H9 (cell line): ENCODE data around the gene CLPTM1L. TPM values are rescaled to one million over a fixed set of nuclear protein-coding genes. Genes with fewer than 3 reads are reported as not detected.

ENCODE experiments used
- DNase-seq: peaks from one replicate; pipeline ENCODE4 v3.0.0-alpha.2; 2017
- H2AFZ ChIP-seq: one replicate; pipeline ENCODE4 v1.6.1; 2013; ENCODE audit warnings: mild to moderate bottlenecking, low read length, control low read depth, moderate library complexity
- H2AK5ac ChIP-seq: 2 replicates; pipeline ENCODE4 v1.6.1; 2013; ENCODE audit warnings: low read length, control low read depth, mixed read lengths; ENCODE audit not compliant: insufficient read length
- H2BK120ac ChIP-seq: one replicate; pipeline ENCODE4 v1.6.1; 2013; ENCODE audit warnings: low read depth, mild to moderate bottlenecking, low read length, control low read depth, inconsistent platforms; ENCODE audit not compliant: poor library complexity, severe bottlenecking
- H2BK12ac ChIP-seq: 2 replicates; pipeline ENCODE4 v1.6.1; 2013; ENCODE audit warnings: low read length, control low read depth, mixed read lengths, low read depth; ENCODE audit not compliant: insufficient read length
- H2BK15ac ChIP-seq: 2 replicates; pipeline ENCODE4 v1.6.1; 2013; ENCODE audit warnings: low read depth, low read length, control low read depth
- H2BK20ac ChIP-seq: one replicate; pipeline ENCODE4 v1.6.1; 2013; ENCODE audit warnings: low read depth, mild to moderate bottlenecking, low read length, control low read depth, inconsistent platforms; ENCODE audit not compliant: poor library complexity, severe bottlenecking
- H2BK5ac ChIP-seq: 2 replicates; pipeline ENCODE4 v1.6.1; 2013; ENCODE audit warnings: low read length, control low read depth, mixed read lengths; ENCODE audit not compliant: insufficient read length
- H3K14ac ChIP-seq: 2 replicates; pipeline ENCODE4 v1.6.1; 2013; ENCODE audit warnings: low read length, control low read depth; ENCODE audit not compliant: insufficient read depth
- H3K18ac ChIP-seq: 2 replicates; pipeline ENCODE4 v1.6.1; 2013; ENCODE audit warnings: low read depth, mild to moderate bottlenecking, mixed read lengths, low read length, control low read depth; ENCODE audit not compliant: insufficient read length
- H3K23ac ChIP-seq: 2 replicates; pipeline ENCODE4 v1.6.1; 2013; ENCODE audit warnings: low read length, control low read depth, mixed read lengths, low read depth; ENCODE audit not compliant: insufficient read length
- H3K23me2 ChIP-seq: 2 replicates; pipeline ENCODE4 v1.6.1; 2013; ENCODE audit warnings: low read depth, mild to moderate bottlenecking, mixed read lengths, low read length, control low read depth; ENCODE audit not compliant: insufficient read length, poor library complexity, severe bottlenecking
- H3K27ac ChIP-seq: 2 replicates; pipeline ENCODE4 v1.5.1; 2013; ENCODE audit warnings: low read length, control low read depth, mixed read lengths, low read depth; ENCODE audit not compliant: insufficient read length
- H3K27me3 ChIP-seq: 2 replicates; pipeline ENCODE4 v1.6.1; 2013; ENCODE audit warnings: low read length, control low read depth, inconsistent platforms; ENCODE audit not compliant: insufficient read depth
- H3K4ac ChIP-seq: 2 replicates; pipeline ENCODE4 v1.6.1; 2013; ENCODE audit warnings: low read depth, mild to moderate bottlenecking, control low read depth, inconsistent platforms, low read length, moderate library complexity
- H3K4me1 ChIP-seq: 2 replicates; pipeline ENCODE4 v1.6.1; 2013; ENCODE audit warnings: low read length, control low read depth, inconsistent platforms; ENCODE audit not compliant: insufficient read depth
- H3K4me2 ChIP-seq: 2 replicates; pipeline ENCODE4 v1.6.1; 2013; ENCODE audit warnings: low read length, control low read depth, mixed read lengths; ENCODE audit not compliant: insufficient read length, insufficient read depth
- H3K56ac ChIP-seq: 2 replicates; pipeline ENCODE4 v1.6.1; 2013; ENCODE audit warnings: low read depth, mild to moderate bottlenecking, mixed read lengths, low read length, control low read depth; ENCODE audit not compliant: insufficient read length
- H3K79me1 ChIP-seq: 2 replicates; pipeline ENCODE4 v1.6.1; 2013; ENCODE audit warnings: low read depth, mild to moderate bottlenecking, moderate library complexity, low read length, control low read depth, inconsistent platforms; ENCODE audit not compliant: insufficient read depth, poor library complexity, severe bottlenecking
- H3K79me2 ChIP-seq: 2 replicates; pipeline ENCODE4 v1.6.1; 2013; ENCODE audit warnings: low read length, control low read depth, inconsistent platforms; ENCODE audit not compliant: insufficient read depth
- H3K9ac ChIP-seq: 2 replicates; pipeline ENCODE4 v1.6.1; 2013; ENCODE audit warnings: low read length, control low read depth, mixed read lengths; ENCODE audit not compliant: insufficient read length; ENCODE audit errors: extremely low read depth
- H3K9me3 ChIP-seq: one replicate; pipeline ENCODE4 v1.6.1; 2013; ENCODE audit warnings: low read depth, low read length, inconsistent platforms; ENCODE audit not compliant: control insufficient read depth
- H3T11ph ChIP-seq: one replicate; pipeline ENCODE4 v1.6.1; 2013; ENCODE audit warnings: mild to moderate bottlenecking, low read length, control low read depth, inconsistent platforms
- H4K20me1 ChIP-seq: one replicate; pipeline ENCODE4 v1.6.1; 2013; ENCODE audit not compliant: control insufficient read depth, insufficient read length, insufficient read depth
- H4K5ac ChIP-seq: 2 replicates; pipeline ENCODE4 v1.6.1; 2013; ENCODE audit warnings: low read depth, mild to moderate bottlenecking, mixed read lengths, low read length, control low read depth; ENCODE audit not compliant: insufficient read length
- H4K8ac ChIP-seq: replicated peaks from 2 replicates; pipeline ENCODE4 v1.6.1; 2013; ENCODE audit warnings: low read length, control low read depth, mixed read lengths, low read depth; ENCODE audit not compliant: insufficient read length
- H4K91ac ChIP-seq: 2 replicates; pipeline ENCODE4 v1.6.1; 2013; ENCODE audit warnings: low read depth, mild to moderate bottlenecking, moderate library complexity, mixed read lengths, low read length, control low read depth; ENCODE audit not compliant: insufficient read length
- H3K27ac Mint-ChIP-seq, 3 experiments: 2 replicates in 2 of 3; 3 replicates in 1 of 3; pipeline ENCODE4 v1.8.0; 2020 to 2021; ENCODE audit warnings: mixed read lengths in 3 of 3, mild to moderate bottlenecking in 1 of 3, moderate library complexity in 1 of 3
- H3K27me3 Mint-ChIP-seq: 2 replicates; pipeline ENCODE4 v1.8.0; 2021; ENCODE audit warnings: low read depth, mild to moderate bottlenecking, moderate library complexity, mixed read lengths
- H3K36me3 Mint-ChIP-seq, 3 experiments: 2 replicates in 2 of 3; 3 replicates in 1 of 3; pipeline ENCODE4 v1.8.0; 2020 to 2021; ENCODE audit warnings: low read depth in 3 of 3, mixed read lengths in 3 of 3; ENCODE audit not compliant: insufficient read depth in 1 of 3
- H3K4me1 Mint-ChIP-seq, 2 experiments: 2 replicates each; pipeline ENCODE4 v1.8.0; 2020; ENCODE audit warnings: mixed read lengths in 2 of 2
- H3K4me3 Mint-ChIP-seq, 2 experiments: 2 replicates in 1 of 2; 3 replicates in 1 of 2; pipeline ENCODE4 v1.8.0; 2020 to 2021; ENCODE audit warnings: mild to moderate bottlenecking in 2 of 2, mixed read lengths in 2 of 2, moderate library complexity in 1 of 2
- H3K9me3 Mint-ChIP-seq, 2 experiments: 2 replicates in 1 of 2; 3 replicates in 1 of 2; pipeline ENCODE4 v1.8.0; 2020; ENCODE audit warnings: mild to moderate bottlenecking in 2 of 2, mixed read lengths in 2 of 2, moderate library complexity in 1 of 2
- CTCF ChIP-seq: fragments of 200-600 bp; sonication (generic); conservative IDR thresholded peaks from 3 replicates; pipeline ENCODE4 v1.8.0; 2021; ENCODE audit warnings: antibody characterized with exemption, mild to moderate bottlenecking
- WGBS: extraction: QIAGEN DNeasy Blood & Tissue Kit; methylation state at CpG from one replicate; pipeline ENCODE4 v1.1.7; 2013; ENCODE audit warnings: missing lambda C conversion rate, low lambda C conversion rate, mixed read lengths; ENCODE audit not compliant: insufficient read length; ENCODE audit errors: extremely low coverage; 5-methylcytosine and 5-hydroxymethylcytosine counted together
- total RNA-seq: library from RNA; stranded (reverse); gene quantifications from 2 replicates; pipeline ENCODE4 v1.2.1, GENCODE V29; 2021

Gene CLPTM1L
- total RNA-seq, 1 experiment from 2014 or later, result 108 TPM

- Histone ChIP-seq H4K5ac (no peak overlapping the region), H4K8ac (no peak overlapping the region), H3K4me1 (no peaks in the 10 kb centered on the region), H3K56ac (no peak overlapping the region), H3K4me2 (no peak overlapping the region), H3K27ac (no peak overlapping the region), H3K23ac (no peak overlapping the region), H2BK12ac (no peak overlapping the region), H3K4ac (no peak overlapping the region), H3K23me2 (no peaks in the 10 kb centered on the region), H4K91ac (no peak overlapping the region), H2AK5ac (no peak overlapping the region), H3K14ac (no peak overlapping the region), H2AFZ (no peak overlapping the region), H4K20me1 (no peaks in the 10 kb centered on the region), H2BK20ac (no peak overlapping the region), H3K27me3 (no peaks in the 10 kb centered on the region), H2BK120ac (no peak overlapping the region), H3T11ph (no peak overlapping the region), H2BK15ac (no peak overlapping the region; the same call in 1 of the 2 replicates), H3K79me1 (no peaks in the 10 kb centered on the region), H3K18ac (no peak overlapping the region), H3K79me2 (no peaks in the 10 kb centered on the region), H2BK5ac (no peak overlapping the region), H3K9ac (no peak overlapping the region), H3K9me3 (no peaks in the 10 kb centered on the region)
- Mint-ChIP-seq H3K27ac (peak overlapping the region in 2 of 3 experiments; percentile 55 to 92; a peak in 5 of 7 replicates), H3K4me3 (peak overlapping the region in 1 of 2 experiments; percentile 15; a peak in 1 of 5 replicates), H3K9me3 (no peaks in the 10 kb centered on the region; a peak in 2 of 5 replicates), H3K27me3 (no peaks in the 10 kb centered on the region), H3K4me1 (peaks cover 5% of the 10 kb centered on the region in 2 experiments; a peak in 2 of 4 replicates), H3K36me3 (peaks cover 47 to 80% (median 63%) of the 10 kb centered on the region in 3 experiments)
- no CpG with 5 or more reads among the region's 22 CpGs for WGBS
- TF ChIP-seq CTCF, result no peak
- DNase-seq, result peak; percentile 22
Observed at GRCh38 chr5:1325870-1326531, 18.9 kb downstream of the CLPTM1L start.
